Measurements from ENCODE around the gene MRPL10.

The MRPL10 gene

DNA sequence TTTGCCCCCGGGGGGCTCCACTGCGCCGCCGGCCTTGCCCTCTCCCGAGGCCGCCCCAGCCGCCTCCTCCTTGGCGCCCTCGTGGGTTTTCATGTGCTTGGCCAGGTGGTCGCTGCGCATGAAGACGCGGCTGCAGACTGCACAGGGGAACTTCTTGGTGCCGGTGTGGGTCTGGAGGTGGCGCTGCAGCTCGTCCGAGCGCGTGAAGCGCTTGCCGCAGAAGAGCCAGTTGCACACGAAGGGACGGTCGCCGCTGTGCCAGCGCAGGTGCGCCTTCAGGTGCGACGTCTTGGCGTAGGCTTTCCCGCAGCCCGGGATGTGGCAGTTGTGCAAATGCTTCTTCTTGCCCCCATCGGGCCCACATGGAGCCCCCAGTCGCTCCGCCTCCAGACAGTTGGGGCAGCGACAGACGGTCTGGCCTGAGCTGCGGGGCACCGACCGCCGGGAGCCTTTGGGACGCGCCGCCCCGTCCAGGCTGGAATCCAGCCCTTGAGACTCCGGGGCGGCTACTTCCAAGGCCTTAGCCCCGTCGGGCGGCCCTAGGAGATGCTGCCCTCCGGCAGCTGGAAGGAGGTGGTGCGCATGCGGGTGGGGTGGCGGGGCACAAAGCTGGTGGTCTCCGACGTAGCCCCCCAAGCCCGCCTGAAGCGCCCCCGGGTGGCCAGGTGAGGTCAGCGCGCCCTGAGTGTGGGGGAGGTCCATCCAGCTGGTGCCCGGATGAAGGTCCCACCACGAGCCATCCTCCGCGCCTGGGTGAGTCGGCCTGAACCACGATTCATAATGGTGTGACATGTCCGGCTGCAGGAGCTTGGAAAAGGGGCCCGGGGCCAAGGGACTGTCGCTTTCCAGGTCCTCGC lies 16.2 kb upstream of the MRPL10 start:
- no peak overlapping the region for H3K27ac ChIP-seq (ENCODE audit: low read length, poor library complexity, severe bottlenecking)
- no peaks in the 10 kb centered on the region for H3K79me1 ChIP-seq (replicated peaks; ENCODE audit: low read length, poor library complexity, severe bottlenecking)
- no peak overlapping the region for H3K9ac ChIP-seq (ENCODE audit: low read length)
- H3K14ac ChIP-seq (ENCODE audit: low read length in 2 of 2): no peak overlapping the region
- H3K4me1 ChIP-seq (ENCODE audit: control insufficient read depth, insufficient read depth, low read depth, low read length): peaks cover 12% of the 10 kb centered on the region
- no peak overlapping the region for H2AK5ac ChIP-seq (ENCODE audit: low read length, severe bottlenecking)
- H2AFZ ChIP-seq (ENCODE audit: low read depth, low read length): no peak overlapping the region
- H3K4me3 ChIP-seq (ENCODE audit: insufficient read depth in 1 of 2, low read depth in 1 of 2, low read length in 2 of 2): no peak overlapping the region
- no peak overlapping the region for H3K23ac ChIP-seq (ENCODE audit: low read length in 2 of 2)
- H3K4me2 ChIP-seq (ENCODE audit: low read length, poor library complexity, severe bottlenecking): no peak overlapping the region
- H2BK15ac ChIP-seq (ENCODE audit: low read depth, poor library complexity, severe bottlenecking): no peak overlapping the region
- H2BK12ac ChIP-seq (ENCODE audit: low read length in 2 of 2): no peak overlapping the region
- H2BK5ac ChIP-seq (ENCODE audit: low read depth, low read length, poor library complexity, severe bottlenecking): no peak overlapping the region
- H3K9me3 ChIP-seq (ENCODE audit: control insufficient read depth, low read length): no peaks in the 10 kb centered on the region
- H4K8ac ChIP-seq (ENCODE audit: low read length): no peak overlapping the region
- H4K91ac ChIP-seq (ENCODE audit: low read length): no peak overlapping the region
- 36% methylated on average over 71 of the region's 71 CpGs for WGBS
- H3K27me3 ChIP-seq (ENCODE audit: control insufficient read depth in 1 of 2, insufficient read depth in 1 of 2, low read length in 2 of 2): peaks cover 69 to 82% of the 10 kb centered on the region in 2 experiments
- H3K4ac ChIP-seq (ENCODE audit: low read depth in 1 of 2, low read length in 2 of 2): no peak overlapping the region
- no peak for DNase-seq
- no peaks in the 10 kb centered on the region for H3K36me3 ChIP-seq (ENCODE audit: control insufficient read depth in 1 of 2, insufficient read depth in 2 of 2, low read depth in 1 of 2, low read length in 2 of 2)
- no peak overlapping the region for H2BK120ac ChIP-seq (ENCODE audit: low read depth, low read length)
- no peak overlapping the region for H3K18ac ChIP-seq (ENCODE audit: low read depth in 1 of 2, low read length in 2 of 2)

DNA sequence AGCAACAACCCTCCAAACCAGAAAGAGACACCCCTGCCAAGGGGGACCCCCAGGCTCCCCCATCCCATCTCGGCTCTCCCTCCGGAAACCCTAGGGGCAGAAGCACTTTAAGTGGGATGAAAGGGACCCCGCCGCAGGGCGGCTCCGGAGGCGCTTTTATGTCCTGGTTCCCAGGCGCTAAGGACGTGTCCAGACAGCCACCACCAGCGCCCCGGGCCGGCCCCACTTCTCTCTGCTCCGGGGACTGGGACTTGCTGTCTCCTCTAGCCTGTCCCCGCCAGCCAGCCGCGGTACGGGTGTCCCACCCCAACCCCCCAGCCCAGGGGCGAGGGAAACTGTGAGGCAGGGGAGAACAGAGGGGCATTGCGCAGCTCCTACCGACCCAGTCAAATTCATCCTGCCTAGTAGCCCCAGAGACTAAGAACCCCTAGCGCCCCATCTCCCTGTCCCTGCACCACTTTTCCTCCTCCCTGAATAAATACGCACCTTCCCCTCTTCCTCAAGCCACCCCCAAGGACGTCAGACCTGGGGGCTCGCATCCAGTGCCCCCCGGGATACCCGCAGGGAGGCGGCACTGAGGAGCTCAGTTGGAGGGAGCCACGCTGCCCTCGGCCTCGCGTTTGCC lies 15.5 kb upstream of the MRPL10 start:
- H4K8ac ChIP-seq (ENCODE audit: low read length): no peak overlapping the region
- H2BK120ac ChIP-seq (ENCODE audit: low read depth, low read length): no peak overlapping the region
- no peak overlapping the region for H3K14ac ChIP-seq (ENCODE audit: low read length in 2 of 2)
- peaks cover 12% of the 10 kb centered on the region for H3K4me1 ChIP-seq (ENCODE audit: control insufficient read depth, insufficient read depth, low read depth, low read length)
- no peak overlapping the region for H3K4me2 ChIP-seq (ENCODE audit: low read length, poor library complexity, severe bottlenecking)
- H3K79me1 ChIP-seq (replicated peaks; ENCODE audit: low read length, poor library complexity, severe bottlenecking): no peaks in the 10 kb centered on the region
- no peak for DNase-seq
- no peak overlapping the region for H2BK5ac ChIP-seq (ENCODE audit: low read depth, low read length, poor library complexity, severe bottlenecking)
- H2BK12ac ChIP-seq (ENCODE audit: low read length in 2 of 2): no peak overlapping the region
- WGBS: 24% methylated on average over 31 of the region's 31 CpGs
- H4K91ac ChIP-seq (ENCODE audit: low read length): no peak overlapping the region
- no peak overlapping the region for H3K27ac ChIP-seq (ENCODE audit: low read length, poor library complexity, severe bottlenecking)
- no peak overlapping the region for H3K18ac ChIP-seq (ENCODE audit: low read depth in 1 of 2, low read length in 2 of 2)
- no peak overlapping the region for H2AK5ac ChIP-seq (ENCODE audit: low read length, severe bottlenecking)
- no peak overlapping the region for H2BK15ac ChIP-seq (ENCODE audit: low read depth, poor library complexity, severe bottlenecking)
- no peaks in the 10 kb centered on the region for H3K36me3 ChIP-seq (ENCODE audit: control insufficient read depth in 1 of 2, insufficient read depth in 2 of 2, low read depth in 1 of 2, low read length in 2 of 2)
- H3K9me3 ChIP-seq (ENCODE audit: control insufficient read depth, low read length): no peaks in the 10 kb centered on the region
- H3K23ac ChIP-seq (ENCODE audit: low read length in 2 of 2): no peak overlapping the region
- no peak overlapping the region for H2AFZ ChIP-seq (ENCODE audit: low read depth, low read length)
- H3K9ac ChIP-seq (ENCODE audit: low read length): no peak overlapping the region
- H3K4ac ChIP-seq (ENCODE audit: low read depth in 1 of 2, low read length in 2 of 2): no peak overlapping the region
- H3K27me3 ChIP-seq (ENCODE audit: control insufficient read depth in 1 of 2, insufficient read depth in 1 of 2, low read length in 2 of 2): peaks cover 61 to 74% of the 10 kb centered on the region in 2 experiments
- no peak overlapping the region for H3K4me3 ChIP-seq (ENCODE audit: insufficient read depth in 1 of 2, low read depth in 1 of 2, low read length in 2 of 2)

DNA sequence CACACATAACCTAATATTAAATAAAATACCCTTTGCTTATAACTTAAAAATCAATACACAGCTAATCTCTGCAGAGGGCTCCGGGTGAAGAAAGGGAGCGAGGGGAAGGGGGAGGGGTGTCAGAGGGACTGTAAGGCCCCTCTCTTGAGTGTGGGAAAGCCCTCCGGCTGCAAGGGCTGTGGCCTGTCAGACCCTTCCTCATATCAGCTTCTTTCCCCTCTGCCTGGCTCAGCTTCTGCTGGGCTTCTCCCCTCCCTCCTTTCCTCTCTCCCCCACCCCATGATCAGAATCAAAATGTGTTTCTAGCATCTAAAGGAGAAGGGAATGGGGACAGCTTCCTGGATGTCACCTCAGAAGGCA lies 14.4 kb upstream of the MRPL10 start:
- Histone ChIP-seq H3K9ac (ENCODE audit: low read length) (no peak overlapping the region), H3K4ac (ENCODE audit: low read depth in 1 of 2, low read length in 2 of 2) (no peak overlapping the region), H3K18ac (ENCODE audit: low read depth in 1 of 2, low read length in 2 of 2) (no peak overlapping the region), H3K27me3 (ENCODE audit: control insufficient read depth in 1 of 2, insufficient read depth in 1 of 2, low read length in 2 of 2) (peaks cover 55 to 67% of the 10 kb centered on the region in 2 experiments), H3K14ac (ENCODE audit: low read length in 2 of 2) (no peak overlapping the region), H2BK12ac (ENCODE audit: low read length in 2 of 2) (no peak overlapping the region), H2BK5ac (ENCODE audit: low read depth, low read length, poor library complexity, severe bottlenecking) (no peak overlapping the region), H3K27ac (ENCODE audit: low read length, poor library complexity, severe bottlenecking) (no peak overlapping the region), H3K4me1 (ENCODE audit: control insufficient read depth, insufficient read depth, low read depth, low read length) (peaks cover 6% of the 10 kb centered on the region), H2BK120ac (ENCODE audit: low read depth, low read length) (no peak overlapping the region), H3K79me1 (replicated peaks; ENCODE audit: low read length, poor library complexity, severe bottlenecking) (peaks cover 2% of the 10 kb centered on the region), H3K23ac (ENCODE audit: low read length in 2 of 2) (no peak overlapping the region), H2AFZ (ENCODE audit: low read depth, low read length) (no peak overlapping the region), H2AK5ac (ENCODE audit: low read length, severe bottlenecking) (no peak overlapping the region), H3K9me3 (ENCODE audit: control insufficient read depth, low read length) (no peaks in the 10 kb centered on the region), H3K4me2 (ENCODE audit: low read length, poor library complexity, severe bottlenecking) (no peak overlapping the region), H4K8ac (ENCODE audit: low read length) (no peak overlapping the region), H3K4me3 (ENCODE audit: insufficient read depth in 1 of 2, low read depth in 1 of 2, low read length in 2 of 2) (no peak overlapping the region), H4K91ac (ENCODE audit: low read length) (no peak overlapping the region), H3K36me3 (ENCODE audit: control insufficient read depth in 1 of 2, insufficient read depth in 2 of 2, low read depth in 1 of 2, low read length in 2 of 2) (no peaks in the 10 kb centered on the region), H2BK15ac (ENCODE audit: low read depth, poor library complexity, severe bottlenecking) (no peak overlapping the region)
- WGBS: no CpG with 5 or more reads among the region's 3 CpGs
- DNase-seq: no peak

DNA sequence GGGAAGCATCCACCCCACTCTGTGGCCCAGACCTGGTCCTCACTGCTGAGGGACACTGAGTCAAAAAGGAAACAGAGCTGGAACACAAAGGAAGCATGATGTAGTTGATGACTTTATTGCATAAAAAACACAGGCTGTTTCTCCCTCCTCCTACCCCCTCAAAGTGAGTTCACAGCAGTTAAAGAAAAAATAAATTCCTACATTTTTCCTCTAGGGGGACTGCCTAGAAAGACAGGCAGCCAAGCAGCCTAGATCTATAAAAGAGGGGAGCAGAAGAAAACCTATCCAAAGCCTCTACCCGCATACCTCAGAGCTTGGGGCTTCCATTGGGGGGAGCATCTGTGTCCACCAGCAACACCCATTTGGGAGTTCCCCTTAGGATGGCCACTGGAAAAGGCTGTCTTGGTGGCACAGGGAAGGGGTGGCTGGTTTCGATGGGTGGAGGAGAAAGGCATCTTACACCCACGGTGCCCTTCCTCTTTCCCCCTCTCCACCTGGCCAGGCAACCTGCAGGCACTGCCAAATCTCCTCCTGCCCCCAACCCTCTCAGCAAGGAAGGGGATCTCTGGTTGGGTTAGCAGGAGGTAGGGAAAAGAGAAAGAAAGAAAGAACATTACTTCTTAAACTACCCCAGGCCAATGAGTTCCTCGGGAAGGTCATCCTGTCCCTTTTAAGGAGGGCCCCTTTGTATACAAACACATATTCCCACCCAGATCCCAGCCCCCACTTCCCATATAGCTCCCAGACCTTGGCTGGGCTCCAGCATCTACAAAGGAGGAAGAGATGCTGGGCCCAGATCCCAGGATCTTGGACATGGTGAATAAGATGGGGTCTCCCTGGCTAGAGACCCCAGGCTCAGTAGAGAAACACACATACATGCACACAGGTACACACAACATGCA lies 13.7 kb upstream of the MRPL10 start:
- Histone ChIP-seq H4K91ac (ENCODE audit: low read length) (no peak overlapping the region), H2BK15ac (ENCODE audit: low read depth, poor library complexity, severe bottlenecking) (no peak overlapping the region), H2BK5ac (ENCODE audit: low read depth, low read length, poor library complexity, severe bottlenecking) (no peak overlapping the region), H4K8ac (ENCODE audit: low read length) (no peak overlapping the region), H2BK120ac (ENCODE audit: low read depth, low read length) (no peak overlapping the region), H3K23ac (ENCODE audit: low read length in 2 of 2) (no peak overlapping the region), H3K4me2 (ENCODE audit: low read length, poor library complexity, severe bottlenecking) (no peak overlapping the region), H3K79me1 (replicated peaks; ENCODE audit: low read length, poor library complexity, severe bottlenecking) (peaks cover 7% of the 10 kb centered on the region), H3K36me3 (ENCODE audit: control insufficient read depth in 1 of 2, insufficient read depth in 2 of 2, low read depth in 1 of 2, low read length in 2 of 2) (no peaks in the 10 kb centered on the region), H3K27ac (ENCODE audit: low read length, poor library complexity, severe bottlenecking) (no peak overlapping the region), H3K18ac (ENCODE audit: low read depth in 1 of 2, low read length in 2 of 2) (no peak overlapping the region), H2AFZ (ENCODE audit: low read depth, low read length) (no peak overlapping the region), H2BK12ac (ENCODE audit: low read length in 2 of 2) (no peak overlapping the region), H3K4me3 (ENCODE audit: insufficient read depth in 1 of 2, low read depth in 1 of 2, low read length in 2 of 2) (no peak overlapping the region), H3K9ac (ENCODE audit: low read length) (no peak overlapping the region), H3K4ac (ENCODE audit: low read depth in 1 of 2, low read length in 2 of 2) (no peak overlapping the region), H3K4me1 (ENCODE audit: control insufficient read depth, insufficient read depth, low read depth, low read length) (peaks cover 9% of the 10 kb centered on the region), H3K27me3 (ENCODE audit: control insufficient read depth in 1 of 2, insufficient read depth in 1 of 2, low read length in 2 of 2) (peaks cover 50 to 62% of the 10 kb centered on the region in 2 experiments), H3K9me3 (ENCODE audit: control insufficient read depth, low read length) (no peaks in the 10 kb centered on the region), H3K14ac (ENCODE audit: low read length in 2 of 2) (no peak overlapping the region), H2AK5ac (ENCODE audit: low read length, severe bottlenecking) (no peak overlapping the region)
- peak; percentile 37 for DNase-seq
- WGBS: 57% methylated on average over 2 of the region's 4 CpGs

All from mesenchymal stem cell (in vitro differentiated cells and primary cell).